Measurements from ENCODE around the gene ADD3. TPM values are rescaled to one million over a fixed set of nuclear protein-coding genes. Genes with fewer than 3 reads are reported as not detected.

The ADD3 gene
- total RNA-seq, 1 donor from 2014 or later, result 57.4 TPM

DNA sequence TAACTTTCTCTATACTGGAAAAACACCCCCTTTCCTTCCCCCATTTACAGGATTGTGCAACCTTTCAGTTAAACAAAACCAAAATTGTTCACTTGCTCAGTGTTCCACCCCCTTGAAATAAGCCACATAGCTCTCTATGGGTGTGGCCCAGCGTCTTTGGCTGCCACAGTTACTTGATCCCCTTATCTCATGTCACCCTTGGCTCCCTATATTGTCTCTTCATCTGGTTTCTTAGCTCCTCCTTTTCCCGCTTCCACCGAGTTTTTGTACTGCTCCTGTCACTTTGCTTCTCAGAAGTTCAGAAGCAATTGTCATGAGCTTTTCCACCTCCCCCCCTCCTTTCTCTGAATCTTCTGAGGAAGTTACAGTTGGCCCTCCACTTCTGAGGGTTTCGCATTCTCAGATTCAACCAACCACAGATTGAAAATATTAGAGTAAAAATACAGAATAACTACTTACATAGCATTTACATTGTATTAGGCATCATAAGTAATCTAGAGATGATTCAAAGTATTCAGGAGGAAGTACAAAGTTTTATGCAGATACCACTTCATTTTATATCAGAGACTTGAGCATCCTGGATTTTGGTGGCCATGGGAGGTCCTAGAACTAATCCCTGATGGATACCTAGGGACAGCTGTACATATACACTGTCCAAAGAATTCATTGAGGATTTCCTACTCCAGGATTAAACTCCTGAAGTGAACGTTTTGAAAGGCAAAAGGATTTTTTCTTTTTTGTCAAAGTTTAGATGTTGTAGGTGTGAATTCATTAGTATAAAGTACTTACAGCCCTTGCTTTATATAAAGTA lies 60.4 kb downstream of the ADD3 start:
- no peaks in the 10 kb centered on the region for H3K9me3 ChIP-seq
- no peak for DNase-seq
- no peaks in the 10 kb centered on the region for H3K27me3 ChIP-seq
- H3K27ac ChIP-seq, result peak overlapping the region; percentile 67
- peak; percentile 90 for ATAC-seq
- intact Hi-C loops (cut with DNase I), result no loop called here
- no peaks in the 10 kb centered on the region for H3K36me3 ChIP-seq
- no peak overlapping the region for H3K4me3 ChIP-seq
- TF ChIP-seq CTCF (IDR thresholded peaks at IDR 0.05), result no peak
- H3K4me1 ChIP-seq, result peaks cover 41% of the 10 kb centered on the region

DNA sequence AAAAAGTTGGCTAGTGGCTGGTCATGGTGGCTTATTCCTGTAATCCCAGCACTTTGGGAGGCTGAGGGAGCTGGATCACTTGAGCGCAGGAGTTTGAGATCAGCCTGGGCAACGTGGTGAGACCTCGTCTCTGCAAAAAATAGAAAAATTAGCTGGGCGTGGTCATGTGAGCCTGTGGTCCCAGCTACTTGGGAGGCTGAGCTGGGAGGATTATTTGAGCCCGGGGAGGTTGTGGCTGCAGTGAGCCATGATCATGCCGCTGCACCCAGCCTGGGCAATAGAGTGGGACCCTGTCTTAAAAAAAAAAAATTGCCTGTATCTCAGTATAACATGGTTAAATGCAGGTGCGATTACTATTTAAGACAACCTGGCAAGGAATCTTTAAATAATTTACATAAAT lies 61.0 kb downstream of the ADD3 start:
- no peak for DNase-seq
- peak overlapping the region; percentile 67 for H3K27ac ChIP-seq
- H3K4me3 ChIP-seq, result no peak overlapping the region
- no peaks in the 10 kb centered on the region for H3K9me3 ChIP-seq
- no peaks in the 10 kb centered on the region for H3K27me3 ChIP-seq
- H3K36me3 ChIP-seq, result no peaks in the 10 kb centered on the region
- ATAC-seq, result no peak
- peaks cover 40% of the 10 kb centered on the region for H3K4me1 ChIP-seq
- intact Hi-C loops (cut with DNase I), result no loop called here
- TF ChIP-seq CTCF (IDR thresholded peaks at IDR 0.05), result no peak

DNA sequence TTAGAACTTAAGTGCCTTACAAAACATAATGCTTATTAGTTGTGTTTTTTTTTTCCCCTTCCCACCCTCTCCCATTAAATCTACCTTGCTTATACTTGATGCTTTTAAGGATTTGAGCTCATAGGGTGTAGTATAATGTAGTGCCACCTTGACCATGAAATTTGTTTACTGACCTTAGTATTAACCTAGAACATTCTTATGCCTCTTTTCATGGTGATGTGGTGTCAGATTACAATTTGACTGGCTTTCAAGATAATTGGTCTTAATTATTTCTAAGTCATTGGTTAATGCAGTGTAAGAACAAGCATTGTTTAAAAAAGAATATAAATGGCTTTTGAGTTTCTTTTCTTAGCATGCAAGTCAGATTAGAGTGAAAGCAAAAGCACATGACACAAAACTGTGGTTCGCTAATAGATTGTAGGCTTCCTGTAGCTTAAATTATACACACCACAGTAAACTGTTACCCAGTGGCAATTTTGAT lies 61.8 kb downstream of the ADD3 start:
- Histone ChIP-seq H3K27ac (peak overlapping the region; percentile 39), H3K27me3 (no peaks in the 10 kb centered on the region), H3K9me3 (no peaks in the 10 kb centered on the region), H3K4me1 (peaks cover 39% of the 10 kb centered on the region), H3K4me3 (peak overlapping the region; percentile 4), H3K36me3 (no peaks in the 10 kb centered on the region)
- DNase-seq (no peak), ATAC-seq (peak; percentile 58)
- TF ChIP-seq CTCF (IDR thresholded peaks at IDR 0.05), result no peak
- intact Hi-C loops (cut with DNase I), result no loop called here

- Histone ChIP-seq H3K4me3 (no peak overlapping the region), H3K9me3 (no peaks in the 10 kb centered on the region), H3K36me3 (no peaks in the 10 kb centered on the region), H3K27ac (peak overlapping the region; percentile 20), H3K4me1 (peaks cover 60% of the 10 kb centered on the region), H3K27me3 (no peaks in the 10 kb centered on the region)
- no peak for TF ChIP-seq CTCF (IDR thresholded peaks at IDR 0.05)
- ATAC-seq (no peak), DNase-seq (no peak)
- intact Hi-C loops (cut with DNase I), result no loop called here
These were observed 66.1 kb downstream of the ADD3 start for GRCh38 chr10:110073896-110074295.

GRCh38 chr10:110074298-110074697 lies 66.5 kb downstream of the ADD3 start:
- Histone ChIP-seq H3K36me3 (no peaks in the 10 kb centered on the region), H3K27me3 (no peaks in the 10 kb centered on the region), H3K4me3 (no peak overlapping the region), H3K27ac (peak overlapping the region; percentile 20), H3K4me1 (peaks cover 59% of the 10 kb centered on the region), H3K9me3 (no peaks in the 10 kb centered on the region)
- no peak for TF ChIP-seq CTCF (IDR thresholded peaks at IDR 0.05)
- intact Hi-C loops (cut with DNase I), result no loop called here
- ATAC-seq, result peak; percentile 63
- DNase-seq, result no peak
